ENCODE results near the gene YJU2.
"Not testable (repeated sequence)": the region's sequence is repeated elsewhere in the genome, so short reads cannot be mapped to it uniquely, and the experiment has no call there.

The YJU2 gene

GRCh38 chr19:4267901-4268815 lies 21.3 kb downstream of the YJU2 start:
- DNase-seq (ENCODE audit: low read depth), result no peak

DNA sequence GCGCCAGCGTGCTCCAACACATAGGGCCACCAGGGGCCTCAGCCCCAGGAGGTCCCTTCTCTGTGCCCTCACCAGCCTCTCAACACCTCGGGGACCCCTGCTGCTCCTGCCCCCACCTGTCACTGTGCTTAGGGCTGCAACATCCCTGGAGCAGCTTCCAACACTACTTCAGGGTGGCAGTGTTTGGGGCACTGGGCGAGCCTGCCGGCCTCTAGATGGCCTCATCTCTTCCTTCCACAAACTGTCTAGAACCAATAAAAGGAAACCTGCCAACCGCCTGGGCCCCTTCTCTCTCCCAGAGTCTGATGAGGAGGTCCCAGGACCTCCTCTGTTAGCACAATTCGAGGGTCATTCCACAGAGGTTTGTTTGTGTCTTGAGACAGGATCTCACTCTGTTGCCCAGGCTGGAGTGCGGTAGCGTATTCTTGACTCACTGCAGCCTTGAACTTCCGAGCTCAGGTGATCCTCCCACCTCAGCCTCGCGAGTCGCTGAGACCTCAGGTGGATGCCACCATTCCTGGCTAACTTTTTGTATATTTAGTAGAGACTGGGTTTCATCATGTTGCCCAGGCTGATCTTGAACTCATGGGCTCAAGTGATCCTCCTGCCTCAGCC lies 22.0 kb downstream of the YJU2 start:
- no peak for DNase-seq (ENCODE audit: low read depth)

GRCh38 chr19:4272894-4273293 lies 26.0 kb downstream of the YJU2 start:
- DNase-seq (ENCODE audit: low read depth), result no peak

DNA sequence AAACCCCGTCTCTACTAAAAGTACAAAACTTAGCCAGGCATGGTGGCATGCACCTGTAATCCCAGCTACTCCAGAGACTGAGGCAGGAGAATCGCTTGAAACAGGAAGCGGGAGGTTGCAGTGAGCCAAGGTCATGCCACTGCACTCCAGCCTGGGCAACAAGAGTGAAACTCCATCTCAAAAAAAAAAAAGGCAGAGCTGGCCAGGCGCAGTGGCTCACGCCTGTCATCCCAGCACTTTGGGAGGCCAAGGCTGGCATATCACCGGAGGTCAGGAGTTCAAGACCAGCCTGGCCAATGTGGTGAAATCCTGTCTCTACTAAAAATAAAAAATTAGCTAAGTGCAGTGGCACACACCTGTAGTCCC lies 27.4 kb downstream of the YJU2 start:
- DNase-seq (ENCODE audit: low read depth), result not testable (repeated sequence)

DNA sequence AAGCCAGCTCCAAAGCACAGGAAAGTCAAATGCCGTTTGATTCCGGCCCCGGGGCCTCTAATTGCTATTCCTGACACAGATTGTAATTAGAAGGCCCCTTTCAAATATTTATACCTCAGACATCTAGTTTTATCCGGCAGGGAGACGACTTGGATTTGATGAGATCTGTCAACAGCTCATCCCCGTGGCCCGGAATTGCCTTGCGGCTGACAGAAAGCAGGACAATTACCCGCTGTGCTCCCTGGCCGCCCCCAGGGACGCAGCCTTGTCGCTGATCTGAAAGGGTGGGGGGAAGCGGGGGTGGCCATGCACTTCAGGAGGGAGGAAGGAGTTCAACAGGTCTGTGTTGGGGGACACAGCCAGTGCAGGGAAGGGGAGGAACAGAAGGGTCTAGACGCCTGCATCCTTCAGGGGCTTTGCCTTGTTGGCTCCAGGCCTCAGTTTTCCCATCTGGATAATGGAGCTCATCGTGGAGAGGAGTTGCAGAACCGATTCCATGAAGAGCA lies 30.4 kb downstream of the YJU2 start:
- DNase-seq (ENCODE audit: low read depth), result no peak

DNA sequence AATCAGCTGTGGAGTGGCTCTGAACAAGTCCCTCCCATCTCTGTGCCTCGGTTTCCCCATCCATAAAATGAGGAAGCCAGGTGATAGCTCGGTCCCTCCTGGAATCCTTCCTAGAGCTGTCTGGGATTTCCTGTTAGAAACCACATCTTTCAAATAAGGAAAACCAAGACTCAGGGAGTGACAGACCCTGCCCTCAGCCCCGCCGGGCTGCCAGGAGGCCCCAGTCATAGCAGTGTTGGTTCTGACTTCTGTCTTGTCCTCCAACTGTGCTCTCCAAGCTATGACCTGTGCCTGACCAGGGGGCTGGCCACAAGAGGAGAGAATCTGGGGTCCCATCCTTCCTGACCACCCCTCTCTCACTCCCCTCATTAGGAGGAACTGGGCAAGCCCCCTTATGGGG lies 31.1 kb downstream of the YJU2 start:
- no peak for DNase-seq (ENCODE audit: low read depth)

DNA sequence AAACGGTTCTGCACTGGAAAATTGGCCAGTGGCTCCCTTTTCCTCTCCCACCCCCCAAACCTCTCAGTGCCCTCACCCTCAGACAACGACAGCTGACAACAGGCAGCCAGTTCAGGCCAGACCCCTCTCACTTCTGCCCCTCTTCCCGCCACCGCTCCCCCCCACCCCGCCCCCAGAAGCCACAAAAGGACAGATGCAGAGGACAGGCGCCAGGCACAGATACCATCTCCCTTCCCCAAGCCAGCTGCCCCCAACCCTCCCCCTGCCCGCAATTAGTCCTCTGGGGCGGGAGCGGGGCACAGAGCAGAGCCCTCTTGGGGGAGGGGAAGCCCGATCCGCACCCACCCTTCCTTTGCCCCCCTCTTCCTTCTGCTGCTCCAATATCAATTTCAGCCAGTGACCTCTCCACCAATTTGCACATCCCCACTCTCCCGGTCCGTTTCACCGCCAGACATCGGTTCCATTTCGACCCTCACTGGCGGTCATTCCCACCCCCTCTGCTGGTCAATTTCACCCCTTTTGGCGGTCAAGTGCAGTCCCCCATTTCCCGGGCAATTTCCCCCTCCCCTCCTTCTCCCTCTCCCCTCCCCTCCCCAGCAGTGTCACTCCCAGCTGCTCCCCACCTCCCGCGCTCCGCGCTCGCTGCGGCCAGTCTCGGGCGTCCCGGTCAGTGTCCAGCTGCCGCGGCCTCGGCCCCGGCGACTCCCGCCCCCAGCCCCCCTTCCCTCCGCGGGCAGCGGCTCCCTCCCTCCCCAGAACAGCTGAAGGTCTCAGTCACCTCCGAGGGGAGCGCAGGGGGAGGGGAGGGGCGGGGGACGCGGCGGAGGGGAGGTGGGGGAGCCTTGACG lies 31.8 kb downstream of the YJU2 start, which contains the start of gene SHD:
SHD (plus strand) TSS at position 848 of the 848 bp plus-strand sequence. CDS start 798 bp downstream, outside the sequence.
- DNase-seq (ENCODE audit: low read depth), result no peak

GRCh38 chr19:4279267-4279529 lies 32.3 kb downstream of the YJU2 start:
- no peak for DNase-seq (ENCODE audit: low read depth)

DNA sequence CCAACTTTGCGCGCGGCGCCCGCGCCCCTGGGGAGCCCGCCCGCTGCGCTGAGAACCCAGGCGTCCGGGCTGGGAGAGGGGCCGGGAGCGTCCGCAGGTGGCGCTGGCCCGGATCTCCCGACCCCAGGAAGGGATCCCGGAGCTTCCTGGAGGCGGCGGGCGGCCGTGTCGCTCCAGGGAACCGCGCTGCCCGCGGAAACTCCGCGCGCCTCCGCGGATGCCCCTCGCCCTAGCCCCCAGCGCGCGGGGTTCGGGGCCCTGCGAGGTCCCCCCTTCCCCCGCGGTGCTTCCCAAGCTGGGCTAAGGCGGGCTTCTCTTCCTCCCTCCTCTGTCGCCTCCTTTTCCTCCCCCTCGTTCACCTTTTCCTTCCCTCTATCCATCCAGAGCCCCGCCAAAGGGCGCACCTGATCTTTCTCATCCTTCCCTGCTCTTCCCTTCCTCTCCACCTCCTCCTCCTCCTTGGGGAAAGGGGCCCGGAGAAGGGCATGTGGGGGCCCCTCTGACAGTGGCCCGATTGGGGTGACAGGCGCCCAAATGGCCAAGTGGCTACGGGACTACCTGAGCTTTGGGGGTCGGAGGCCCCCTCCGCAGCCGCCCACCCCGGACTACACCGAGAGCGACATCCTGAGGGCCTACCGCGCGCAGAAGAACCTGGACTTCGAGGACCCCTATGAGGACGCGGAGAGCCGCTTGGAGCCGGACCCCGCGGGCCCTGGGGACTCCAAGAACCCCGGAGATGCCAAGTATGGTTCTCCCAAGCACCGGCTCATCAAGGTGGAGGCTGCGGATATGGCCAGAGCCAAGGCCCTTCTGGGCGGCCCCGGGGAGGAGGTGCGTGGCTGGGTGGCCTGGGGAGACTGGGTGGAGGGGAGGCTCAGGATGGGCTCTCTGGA lies 32.9 kb downstream of the YJU2 start:
- no peak for DNase-seq (ENCODE audit: low read depth)

GRCh38 chr19:4284176-4284958 lies 37.5 kb downstream of the YJU2 start:
- DNase-seq (ENCODE audit: low read depth), result no peak

GRCh38 chr19:4284974-4285373 lies 38.1 kb downstream of the YJU2 start:
- DNase-seq (ENCODE audit: low read depth), result no peak

DNA sequence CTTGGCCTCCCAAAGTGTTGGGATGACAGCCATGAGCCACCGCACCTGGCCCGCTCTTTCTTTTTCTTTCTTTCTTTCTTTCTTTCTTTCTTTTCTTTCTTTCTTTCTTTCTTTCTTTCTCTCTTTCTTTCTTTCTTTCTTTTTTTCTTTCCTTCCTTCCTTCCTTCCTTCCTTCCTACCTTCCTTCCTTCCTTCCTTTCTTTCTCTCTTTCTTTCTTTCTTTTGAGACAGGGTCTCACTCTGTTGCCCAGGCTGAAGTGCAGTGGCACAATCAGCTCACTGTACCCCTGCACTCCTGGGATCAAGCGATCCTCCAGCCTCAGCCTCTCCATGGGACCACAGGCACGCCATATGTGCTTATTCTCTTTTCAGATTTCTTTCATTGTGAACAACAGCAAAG lies 39.3 kb downstream of the YJU2 start:
- DNase-seq (ENCODE audit: low read depth), result not testable (repeated sequence)

GRCh38 chr19:4288091-4288777 lies 41.4 kb downstream of the YJU2 start:
- DNase-seq (ENCODE audit: low read depth), result no peak

- no peak for DNase-seq (ENCODE audit: low read depth)
These were observed 44.4 kb downstream of the YJU2 start for GRCh38 chr19:4291184-4291732.

DNA sequence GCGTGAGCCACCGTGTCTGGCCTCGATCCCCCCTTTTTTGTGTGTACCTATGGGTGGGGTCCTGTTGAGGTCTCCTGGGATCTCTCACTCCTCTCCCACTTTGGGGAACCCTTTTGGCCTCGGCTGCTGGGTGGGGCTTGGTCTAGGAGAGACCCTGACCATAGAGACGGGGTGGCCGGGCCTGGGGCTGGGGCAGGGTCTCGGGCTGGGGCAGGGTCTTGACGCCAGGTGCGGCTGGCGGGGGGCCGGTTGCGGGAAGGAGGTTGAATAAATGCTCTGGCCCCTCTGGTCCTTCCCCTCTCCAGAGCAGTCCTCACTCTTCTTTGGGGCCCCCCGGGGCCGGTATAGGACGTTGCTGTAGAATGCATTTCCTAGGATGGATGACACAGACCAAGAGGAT lies 45.6 kb downstream of the YJU2 start:
- no peak for DNase-seq (ENCODE audit: low read depth)

DNA sequence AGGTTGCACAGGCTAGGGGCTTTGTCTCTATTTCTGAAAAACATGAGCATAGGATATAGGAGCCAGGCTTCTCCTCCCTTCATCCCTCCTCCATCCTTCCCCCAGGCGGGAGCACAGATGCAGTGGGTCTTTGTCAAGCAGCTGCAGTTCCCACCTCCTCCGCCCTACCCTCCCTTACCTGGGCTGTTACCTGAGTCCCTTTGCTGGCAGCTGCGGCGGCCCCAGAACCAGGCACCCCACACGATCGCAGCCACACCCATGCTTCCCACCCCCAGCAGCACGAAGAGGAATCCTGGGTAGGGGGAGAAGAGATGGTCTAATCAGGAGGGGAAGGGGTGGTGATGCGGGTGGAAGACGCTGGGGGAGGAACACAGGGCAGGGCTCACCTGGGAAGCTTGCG lies 47.5 kb downstream of the YJU2 start:
- DNase-seq (ENCODE audit: low read depth), result no peak

DNA sequence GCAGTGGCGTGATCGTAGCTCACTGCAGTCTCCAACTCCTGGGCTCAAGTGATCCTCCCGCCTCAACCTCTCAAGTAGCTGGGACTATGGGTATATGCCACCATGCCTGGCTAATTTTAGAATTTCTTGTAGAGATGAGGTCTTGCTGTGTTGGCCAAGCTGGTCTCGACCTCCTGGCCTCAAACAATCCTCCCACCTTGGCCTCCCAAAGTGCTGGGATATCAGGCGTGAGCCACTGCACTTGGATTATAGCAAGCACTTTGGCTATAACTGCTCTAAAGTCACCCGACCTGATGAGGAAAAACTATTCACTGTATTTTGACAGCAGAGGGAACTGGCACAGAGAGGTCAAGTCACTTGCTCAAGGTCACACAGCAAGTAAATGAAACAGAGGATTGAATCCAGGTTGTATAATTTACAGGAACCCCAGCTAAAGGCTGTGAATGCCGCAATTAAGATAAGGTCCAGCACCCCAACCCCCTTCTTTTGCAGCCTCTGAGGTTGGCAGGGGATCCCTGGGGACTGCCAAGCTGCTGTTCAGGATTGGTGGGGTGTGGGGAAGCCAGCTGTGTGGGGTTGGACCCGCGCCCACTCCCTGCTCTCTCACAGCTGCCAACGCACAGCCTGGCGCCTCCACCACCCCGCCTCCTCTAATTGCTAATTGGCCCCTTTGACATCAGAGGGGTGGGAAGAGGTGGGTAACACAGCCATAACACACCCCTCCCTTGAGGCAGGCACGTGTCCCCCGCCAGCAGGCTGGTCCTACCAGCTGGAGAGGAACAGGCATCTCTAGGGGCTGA lies 49.3 kb downstream of the YJU2 start:
- DNase-seq (ENCODE audit: low read depth), result no peak

GRCh38 chr19:4297901-4298809 lies 51.3 kb downstream of the YJU2 start:
- no peak for DNase-seq (ENCODE audit: low read depth)

Measured in non-pigmented ciliary epithelial cell (primary cell).